ENCODE measurements around the gene FKBP14. TPM values are rescaled to one million over a fixed set of nuclear protein-coding genes. Genes with fewer than 3 reads are reported as not detected.

Gene FKBP14
- 41.8 and 55.0 TPM in 2 replicates for total RNA-seq

DNA sequence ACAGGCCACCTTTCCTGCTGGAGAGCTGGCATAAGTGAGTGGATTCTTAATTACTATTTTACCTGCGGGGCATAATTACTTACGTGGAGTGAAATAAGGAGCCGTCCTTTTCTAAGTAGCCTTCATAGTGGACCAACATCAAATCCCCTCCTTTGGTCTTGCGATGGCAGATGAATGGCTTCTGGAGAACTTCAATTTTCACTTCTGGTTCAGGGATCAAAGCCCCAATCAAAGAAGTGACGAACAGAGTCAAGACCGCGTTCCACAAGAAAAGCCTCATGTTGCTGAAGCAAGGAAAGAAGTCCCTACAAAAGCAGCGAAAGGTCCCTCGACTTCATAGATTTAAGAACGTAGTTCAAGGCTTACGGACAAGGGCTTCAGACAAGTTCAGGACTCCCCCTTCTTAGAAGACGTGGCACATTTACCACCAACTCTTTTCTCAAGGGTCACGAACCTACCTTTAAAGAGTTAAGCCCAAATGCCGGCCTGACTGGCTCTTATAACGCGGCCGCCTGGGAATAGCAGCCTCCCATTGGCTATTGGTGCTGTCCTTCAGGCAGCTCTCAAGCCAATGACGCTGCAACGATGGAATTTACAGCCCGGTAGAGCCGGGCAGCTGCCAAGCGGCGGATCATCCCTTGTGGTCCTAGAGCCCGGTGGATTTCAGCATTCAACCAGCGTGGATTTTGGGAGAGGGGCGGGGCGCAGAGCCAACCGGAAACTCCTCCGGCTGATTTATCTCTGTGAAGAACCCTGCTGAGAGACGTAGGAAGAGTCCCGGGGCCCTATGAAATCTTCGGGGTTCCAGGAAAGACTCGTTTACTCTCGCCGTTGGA is at the start of gene FKBP14:
FKBP14 (minus strand) TSS at position 474 of the 836 bp plus-strand sequence; CDS start at position 280, 194 bp downstream.

GRCh38 chr7:30028216-30028748 is 1.8 kb upstream of the FKBP14 start, which contains the start of gene PLEKHA8:
Gene PLEKHA8 (plus strand): TSS chr7:30028412. CDS start chr7:30028763, 351 bp downstream.

DNA sequence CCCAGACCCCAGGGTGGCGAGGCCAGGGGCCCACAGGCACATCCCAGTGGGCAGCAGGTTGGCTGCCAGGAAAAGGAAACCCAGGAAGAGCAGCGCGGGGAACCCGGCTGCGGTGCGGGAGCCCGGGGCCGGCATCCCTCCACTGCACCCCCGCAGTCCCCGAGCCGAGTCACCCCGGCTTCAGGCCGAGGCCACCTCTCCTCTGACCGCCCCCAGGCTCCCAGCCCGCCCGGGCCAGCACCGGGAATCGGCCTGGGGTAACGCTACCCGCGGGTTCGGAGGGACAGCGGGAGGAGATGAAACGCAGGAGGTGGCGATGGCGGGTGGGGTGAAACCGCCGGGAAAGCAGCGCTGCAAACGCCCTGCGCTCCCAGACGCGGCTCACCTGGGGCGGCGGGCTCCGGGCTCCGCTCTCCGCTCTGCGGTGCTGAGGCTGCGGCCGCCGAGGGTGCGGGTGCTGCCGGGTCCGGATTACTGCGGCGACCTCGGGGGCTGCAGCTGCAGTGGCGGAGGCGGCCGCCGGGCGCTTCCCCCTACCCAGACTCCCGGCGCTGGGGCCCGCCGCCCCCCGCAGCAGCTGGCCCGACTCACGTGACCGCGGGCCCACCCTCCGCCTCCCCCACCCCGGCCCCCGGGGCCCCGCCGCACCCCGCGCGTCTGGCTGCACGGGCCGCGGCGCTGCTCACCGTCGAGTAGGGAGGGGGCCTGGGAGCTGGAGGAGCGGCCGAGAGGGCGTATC is 37.1 kb downstream of the FKBP14 start, which contains the start of gene SCRN1:
SCRN1 (minus strand) TSS at position 545 of the 739 bp plus-strand sequence. CDS start 20,734 bp downstream, outside the sequence.

Other genes with a start within 250 kb of the FKBP14 start
- not detected in 2 replicates for gene WIPF3, start 220.2 kb downstream of the FKBP14 start, total RNA-seq
- 76.7 and 91.4 TPM in 2 replicates for gene SCRN1, start 36.9 kb downstream of the FKBP14 start, total RNA-seq
- gene PLEKHA8, start 1.7 kb upstream of the FKBP14 start, total RNA-seq = 12.8 and 18.3 TPM in 2 replicates
- 5.4 and 18.9 TPM in 2 replicates for gene MTURN, start 108.3 kb upstream of the FKBP14 start, total RNA-seq